Mononuclear cell (primary cell): Measurements from ENCODE around the gene TPR. TPM values are rescaled to one million over a fixed set of nuclear protein-coding genes. Genes with fewer than 3 reads are reported as not detected.
"Not testable (repeated sequence)": the region's sequence is repeated elsewhere in the genome, so short reads cannot be mapped to it uniquely, and the experiment has no call there.

Source experiments
- H3K27me3 ChIP-seq: 2 replicates; pipeline ENCODE4 v1.6.0; 2011; ENCODE audit warnings: low read length, control low read depth; ENCODE audit not compliant: insufficient read depth
- H3K4me1 ChIP-seq: 2 replicates; pipeline ENCODE4 v1.5.1; 2011; ENCODE audit warnings: mild to moderate bottlenecking, low read length, control low read depth; ENCODE audit not compliant: insufficient read depth
- H3K4me3 ChIP-seq: 2 replicates; pipeline ENCODE4 v1.5.1; 2011; ENCODE audit warnings: mild to moderate bottlenecking, low read length, moderate library complexity
- H3K9me3 ChIP-seq: 2 replicates; pipeline ENCODE4 v1.5.1; 2011; ENCODE audit warnings: low read depth, mild to moderate bottlenecking, control low read depth, low read length
- total RNA-seq: library from RNA; depleted of rRNA; stranded (reverse); fragments of >200 nt; gene quantifications from one replicate; pipeline ENCODE4 v1.2.3, GENCODE V29; 2012

Gene TPR
- total RNA-seq, 1 donor = 79.2 TPM

DNA sequence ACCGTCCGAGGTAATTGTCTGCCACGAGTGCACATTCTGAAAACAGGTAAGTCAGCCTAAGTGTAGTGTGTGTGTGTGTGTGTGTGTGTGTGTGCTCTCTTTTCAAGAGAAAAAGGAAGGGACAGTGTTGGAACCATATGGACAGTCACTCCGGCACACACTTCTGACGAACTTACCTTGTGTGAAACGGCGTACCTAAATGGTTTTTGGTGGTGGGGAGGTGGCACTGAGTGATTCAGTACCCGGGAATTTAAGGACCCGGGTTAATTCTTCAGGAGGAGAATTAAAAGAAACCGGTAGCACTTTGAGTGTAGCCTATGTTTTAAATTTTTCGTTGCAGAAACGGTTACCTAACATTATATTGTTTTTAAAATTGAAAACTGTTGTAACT lies 871 bp upstream of the TPR start:
- Histone ChIP-seq H3K4me3 (peak overlapping the region; percentile 99), H3K9me3 (no peaks in the 10 kb centered on the region), H3K4me1 (peaks cover 17% of the 10 kb centered on the region), H3K27me3 (no peaks in the 10 kb centered on the region)

DNA sequence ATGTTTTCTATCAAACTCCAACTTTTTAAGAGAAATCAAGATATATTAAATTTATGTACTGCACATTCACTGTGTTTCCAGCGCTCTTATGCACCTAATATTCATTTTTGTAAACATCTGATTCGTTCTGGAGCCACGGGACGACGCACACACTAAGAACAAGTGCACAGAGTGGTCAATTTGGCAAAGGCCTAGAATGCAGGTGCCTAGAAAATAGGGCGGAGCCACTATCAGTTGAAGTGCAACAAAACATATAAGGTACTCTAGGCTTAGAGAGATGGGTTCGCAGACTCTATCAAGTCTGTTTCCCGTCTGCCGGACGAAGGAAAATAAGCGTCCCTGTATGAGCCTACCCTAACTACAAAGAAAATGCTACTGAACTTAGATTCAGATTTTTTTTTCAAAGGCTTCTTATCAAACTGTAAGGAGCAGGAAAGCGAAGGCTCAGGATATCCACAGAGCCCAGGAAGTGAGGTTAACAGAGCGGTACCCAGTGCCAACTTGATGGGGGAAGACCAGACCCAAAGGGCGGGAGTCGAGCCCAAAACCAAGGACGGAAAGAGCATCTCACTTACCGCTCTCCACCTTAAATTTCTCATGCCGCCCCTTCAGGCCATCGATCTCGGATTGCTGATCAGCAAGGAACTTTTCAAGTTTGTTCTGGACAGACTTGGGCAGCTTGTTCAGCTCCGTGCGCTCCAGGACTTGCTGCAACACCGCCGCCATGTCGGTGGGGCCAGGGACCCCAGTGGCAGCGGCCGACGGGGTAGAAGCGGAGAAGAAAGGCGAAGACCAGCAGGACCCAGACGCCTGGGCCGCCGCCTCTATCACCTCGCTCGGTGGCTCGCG lies 526 bp downstream of the TPR start:
- H3K9me3 ChIP-seq = no peaks in the 10 kb centered on the region
- no peaks in the 10 kb centered on the region for H3K27me3 ChIP-seq
- peak overlapping the region; percentile 99 for H3K4me3 ChIP-seq
- peaks cover 17% of the 10 kb centered on the region for H3K4me1 ChIP-seq

DNA sequence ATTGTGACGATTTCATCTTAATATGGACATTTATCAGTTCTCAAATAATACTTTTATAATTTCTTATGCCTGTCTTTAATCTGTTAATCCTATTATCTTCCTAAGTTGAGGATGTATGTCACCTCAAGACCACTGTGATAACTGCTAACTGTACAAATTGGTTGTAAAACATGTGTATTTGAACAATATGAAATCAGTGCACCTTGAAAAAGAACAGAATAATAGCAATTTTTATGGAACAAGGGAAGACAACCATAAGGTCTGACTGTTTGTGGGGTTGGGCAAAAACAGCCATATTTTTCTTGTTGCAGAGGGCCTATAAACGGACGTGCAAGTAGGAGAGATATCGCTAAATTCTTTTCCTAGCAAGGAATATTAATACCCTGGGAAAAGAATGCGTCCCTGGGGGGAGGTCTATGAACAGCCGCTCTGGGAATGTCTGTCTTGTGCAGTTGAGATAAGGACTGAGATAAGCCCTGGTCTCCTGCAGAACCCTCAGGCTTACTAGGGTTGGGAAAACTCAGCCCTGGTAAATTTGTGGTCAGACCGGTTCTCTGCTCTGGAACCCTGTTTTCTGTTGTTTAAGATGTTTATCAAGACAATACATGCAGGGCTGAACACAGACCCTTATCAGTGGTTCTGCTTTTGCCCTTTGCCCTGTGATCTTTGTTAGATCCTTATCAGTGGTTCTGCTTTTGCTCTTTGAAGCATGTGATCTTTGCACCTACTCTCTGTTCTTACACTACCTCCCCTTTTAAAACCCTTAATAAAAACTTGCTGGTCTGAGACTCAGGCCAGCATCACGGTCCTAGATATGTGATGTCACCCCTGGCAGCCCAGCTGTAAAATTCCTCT lies 27.0 kb downstream of the TPR start:
- not testable (repeated sequence) for H3K4me1 ChIP-seq, H3K27me3 ChIP-seq, H3K9me3 ChIP-seq

DNA sequence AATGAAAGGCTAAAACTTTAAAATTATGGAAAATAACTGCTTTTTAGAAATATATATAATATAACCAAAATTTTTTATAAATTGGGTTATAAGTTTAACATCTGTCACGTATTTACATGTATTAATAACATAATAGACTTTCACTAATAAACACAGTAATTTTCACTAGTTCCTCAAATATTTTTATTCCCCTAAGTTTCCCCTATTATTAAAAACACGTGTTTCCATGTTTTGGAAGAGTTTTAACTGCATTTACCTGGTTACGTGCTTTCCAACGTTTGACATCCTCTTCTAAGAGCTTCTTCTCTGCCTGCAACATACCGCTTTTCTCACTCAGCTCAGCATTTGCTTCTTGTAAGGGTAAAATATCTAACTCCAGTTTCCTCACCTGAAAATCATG lies 34.3 kb downstream of the TPR start:
- H3K27me3 ChIP-seq = no peaks in the 10 kb centered on the region
- no peaks in the 10 kb centered on the region for H3K4me1 ChIP-seq
- H3K9me3 ChIP-seq = no peaks in the 10 kb centered on the region
- no peak overlapping the region for H3K4me3 ChIP-seq

More for the DNA sequence above, 27.0 kb downstream of the TPR start:
- H3K4me3 ChIP-seq = not testable (repeated sequence)

DNA sequence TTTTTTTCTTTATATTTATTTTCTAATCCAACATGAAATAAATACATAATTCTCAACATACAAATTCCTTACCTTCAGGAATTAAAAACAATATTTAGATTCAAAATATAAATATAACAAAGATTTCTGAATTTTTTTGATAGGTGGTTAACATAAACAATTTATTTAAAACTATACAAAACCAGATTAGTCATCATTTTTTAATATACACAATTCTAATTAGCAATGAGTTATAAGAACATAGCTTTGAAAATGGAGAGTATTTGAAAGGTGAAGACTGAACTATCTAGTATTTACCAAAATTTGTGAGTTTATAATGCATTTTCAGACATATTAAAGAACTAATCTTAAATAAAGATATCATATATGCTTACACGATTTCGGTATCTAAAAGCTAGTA lies 37.5 kb downstream of the TPR start:
- Histone ChIP-seq H3K27me3 (no peaks in the 10 kb centered on the region), H3K4me3 (no peak overlapping the region), H3K9me3 (no peaks in the 10 kb centered on the region), H3K4me1 (no peaks in the 10 kb centered on the region)

DNA sequence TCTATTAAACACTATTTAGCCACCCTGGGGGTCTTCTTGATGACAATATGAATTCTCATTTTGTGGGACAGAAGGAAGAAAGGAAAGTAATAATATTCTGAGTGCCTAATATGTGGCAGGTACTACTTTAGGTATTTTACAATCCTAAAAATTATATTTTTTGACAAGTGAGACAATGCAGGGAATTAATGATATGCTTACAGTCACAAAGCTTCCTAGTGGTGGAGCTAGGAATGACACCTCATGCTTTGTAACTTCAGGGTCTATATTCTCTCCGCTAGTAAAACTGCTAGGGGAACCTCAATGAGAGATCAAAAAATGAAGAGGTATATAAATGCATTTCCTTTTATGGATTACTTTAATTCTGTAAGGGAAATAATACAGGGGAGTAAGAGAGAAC lies 44.3 kb downstream of the TPR start:
- no peaks in the 10 kb centered on the region for H3K4me1 ChIP-seq
- no peaks in the 10 kb centered on the region for H3K9me3 ChIP-seq
- H3K27me3 ChIP-seq = no peaks in the 10 kb centered on the region
- H3K4me3 ChIP-seq = no peak overlapping the region

DNA sequence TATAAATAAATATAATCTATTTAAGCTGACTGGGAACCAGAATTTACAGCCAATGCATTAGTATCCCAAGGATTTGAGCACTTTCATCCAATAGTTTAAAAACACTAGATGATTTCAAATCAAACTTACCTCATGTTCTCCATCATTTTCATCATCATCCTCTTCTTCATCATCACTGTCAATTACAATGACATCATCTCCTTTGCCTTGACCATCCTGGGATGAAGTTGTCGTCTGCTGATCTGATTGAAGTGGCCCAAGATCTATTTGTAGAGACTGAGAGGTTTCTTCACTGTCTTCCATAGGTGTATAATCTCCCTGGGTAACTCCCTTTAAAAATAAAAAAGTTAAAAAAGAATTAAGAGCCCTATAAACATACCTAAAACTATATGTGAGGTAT lies 47.7 kb downstream of the TPR start:
- Histone ChIP-seq H3K4me3 (no peak overlapping the region), H3K4me1 (no peaks in the 10 kb centered on the region), H3K27me3 (no peaks in the 10 kb centered on the region), H3K9me3 (no peaks in the 10 kb centered on the region)

DNA sequence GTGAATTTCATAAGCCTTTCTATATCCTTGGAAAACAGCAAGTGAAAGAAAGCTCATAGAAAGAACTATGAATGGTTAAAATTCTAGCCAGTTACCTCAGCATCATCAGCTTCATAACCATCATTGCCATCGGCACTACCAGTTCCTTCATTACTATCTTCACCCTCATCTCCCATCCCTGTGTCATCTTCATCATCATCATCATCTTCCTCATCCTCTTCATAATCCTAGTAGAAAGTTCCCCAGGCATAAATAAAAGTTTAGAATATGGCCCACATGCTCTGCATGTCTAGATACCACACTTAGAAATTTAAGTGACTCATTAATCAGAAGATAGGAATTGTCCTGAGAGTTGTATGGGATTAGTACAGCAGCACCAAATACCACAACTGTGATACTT lies 49.0 kb downstream of the TPR start:
- H3K4me3 ChIP-seq = no peak overlapping the region
- no peaks in the 10 kb centered on the region for H3K4me1 ChIP-seq
- H3K9me3 ChIP-seq = no peaks in the 10 kb centered on the region
- no peaks in the 10 kb centered on the region for H3K27me3 ChIP-seq

DNA sequence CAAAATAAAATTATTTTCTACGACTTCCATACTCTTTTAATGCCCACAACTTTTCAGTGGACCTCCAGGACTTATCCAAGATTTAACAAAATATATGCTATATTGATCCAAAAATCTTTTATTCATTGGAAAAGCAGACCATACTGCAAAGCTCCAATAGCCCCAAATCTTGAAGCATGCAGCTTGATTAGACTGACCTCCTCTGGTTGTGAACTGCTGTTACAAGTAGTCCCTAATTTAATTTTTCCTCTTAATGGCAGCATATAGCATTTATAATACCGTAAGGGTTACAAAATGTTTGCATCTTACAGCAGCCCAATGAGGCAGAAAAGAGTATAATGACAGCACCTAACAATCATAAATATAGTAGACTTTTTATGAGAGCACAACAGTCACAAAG lies 49.8 kb downstream of the TPR start:
- Histone ChIP-seq H3K27me3 (no peaks in the 10 kb centered on the region), H3K4me3 (no peak overlapping the region), H3K4me1 (no peaks in the 10 kb centered on the region), H3K9me3 (no peaks in the 10 kb centered on the region)

DNA sequence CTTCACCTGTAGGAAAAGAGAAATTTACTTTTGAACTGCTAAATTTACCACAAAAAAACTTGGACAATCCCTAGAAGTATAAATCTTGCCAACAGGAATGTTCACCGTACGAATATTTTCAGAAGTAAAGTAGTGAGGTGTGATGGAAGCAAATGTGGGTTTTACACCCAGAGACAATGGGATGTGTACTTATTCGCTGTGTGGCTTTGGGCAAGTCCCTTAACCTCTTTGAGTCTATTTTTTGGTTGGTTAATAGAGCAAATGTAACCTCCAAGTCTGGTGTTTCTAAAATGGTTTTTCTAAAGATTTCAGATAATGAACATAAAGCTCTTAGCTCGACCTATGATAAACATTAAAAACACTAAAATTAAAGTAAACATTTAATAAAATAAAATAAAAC lies 51.2 kb downstream of the TPR start:
- H3K27me3 ChIP-seq = no peaks in the 10 kb centered on the region
- H3K4me3 ChIP-seq = no peak overlapping the region
- H3K4me1 ChIP-seq = no peaks in the 10 kb centered on the region
- H3K9me3 ChIP-seq = no peaks in the 10 kb centered on the region

DNA sequence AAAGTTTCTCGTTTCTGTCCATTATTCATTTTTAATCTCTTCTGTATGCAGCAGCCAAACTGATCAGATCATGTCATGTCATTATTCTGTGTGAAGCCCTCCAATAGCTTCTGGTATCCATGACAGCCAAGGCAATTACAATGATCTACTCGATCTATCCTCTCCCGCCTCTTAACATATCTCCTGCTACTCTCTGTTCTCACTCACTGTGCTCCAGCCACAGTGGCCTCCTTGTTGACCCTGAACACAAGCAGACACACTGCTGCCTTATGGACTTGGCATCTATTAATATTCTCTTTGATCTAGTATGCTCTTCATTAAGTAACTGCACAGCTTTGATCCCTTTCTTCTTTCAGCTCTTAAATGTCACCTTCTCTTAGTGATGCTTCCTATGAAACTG lies 59.5 kb downstream of the TPR start:
- Histone ChIP-seq H3K27me3 (no peaks in the 10 kb centered on the region), H3K4me1 (no peaks in the 10 kb centered on the region), H3K9me3 (no peaks in the 10 kb centered on the region), H3K4me3 (no peak overlapping the region)

DNA sequence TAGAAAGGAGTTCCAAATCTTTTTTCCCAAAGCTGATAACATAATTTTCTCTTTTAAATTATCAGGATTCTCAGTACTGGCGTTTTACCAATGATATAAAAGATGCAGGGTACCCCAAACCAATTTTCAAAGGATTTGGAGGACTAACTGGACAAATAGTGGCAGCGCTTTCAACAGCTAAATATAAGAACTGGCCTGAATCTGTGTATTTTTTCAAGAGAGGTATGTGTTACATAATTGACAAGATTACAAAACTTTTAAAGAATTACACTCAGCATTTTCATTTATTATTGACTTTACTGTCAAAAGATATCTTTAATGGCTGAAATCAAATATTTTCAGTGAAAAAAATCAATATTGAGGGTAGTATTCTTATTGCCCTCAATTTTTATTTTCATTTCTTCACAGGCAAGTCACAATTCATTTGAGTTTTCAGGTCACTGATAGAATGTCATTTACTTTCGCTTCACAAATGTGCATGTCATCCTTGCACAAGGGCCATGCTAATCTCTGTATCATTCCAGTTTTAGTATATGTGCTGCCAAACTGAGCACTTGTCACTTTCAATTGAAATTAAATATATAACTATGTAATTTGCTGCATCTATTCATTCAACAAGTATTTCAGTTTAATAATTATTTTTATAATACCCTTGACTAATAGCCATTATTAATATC lies 63.5 kb downstream of the TPR start:
- Histone ChIP-seq H3K9me3 (no peaks in the 10 kb centered on the region), H3K4me1 (peaks cover 6% of the 10 kb centered on the region), H3K27me3 (no peaks in the 10 kb centered on the region), H3K4me3 (no peak overlapping the region)

DNA sequence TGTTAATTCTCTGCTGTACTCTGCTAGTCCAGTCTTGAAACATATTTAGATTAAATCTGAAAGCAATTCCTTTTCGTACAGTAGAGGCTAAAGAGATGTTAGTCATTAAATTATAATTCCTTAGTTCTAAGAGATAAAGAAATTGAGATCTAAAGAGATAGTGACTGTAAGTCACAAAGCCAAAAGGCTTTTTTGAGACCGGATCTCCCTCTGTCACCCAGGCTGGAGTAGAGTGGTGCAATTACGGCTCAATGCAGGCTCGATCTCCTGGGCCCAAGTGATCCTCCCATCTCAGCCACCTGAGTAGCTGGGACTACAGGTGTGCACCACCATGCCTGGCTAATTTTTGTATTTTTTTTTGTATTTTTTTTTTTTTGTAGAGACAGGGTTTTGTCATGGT lies 64.7 kb downstream of the TPR start:
- no peaks in the 10 kb centered on the region for H3K27me3 ChIP-seq
- peaks cover 10% of the 10 kb centered on the region for H3K4me1 ChIP-seq
- H3K4me3 ChIP-seq = no peak overlapping the region
- no peaks in the 10 kb centered on the region for H3K9me3 ChIP-seq

DNA sequence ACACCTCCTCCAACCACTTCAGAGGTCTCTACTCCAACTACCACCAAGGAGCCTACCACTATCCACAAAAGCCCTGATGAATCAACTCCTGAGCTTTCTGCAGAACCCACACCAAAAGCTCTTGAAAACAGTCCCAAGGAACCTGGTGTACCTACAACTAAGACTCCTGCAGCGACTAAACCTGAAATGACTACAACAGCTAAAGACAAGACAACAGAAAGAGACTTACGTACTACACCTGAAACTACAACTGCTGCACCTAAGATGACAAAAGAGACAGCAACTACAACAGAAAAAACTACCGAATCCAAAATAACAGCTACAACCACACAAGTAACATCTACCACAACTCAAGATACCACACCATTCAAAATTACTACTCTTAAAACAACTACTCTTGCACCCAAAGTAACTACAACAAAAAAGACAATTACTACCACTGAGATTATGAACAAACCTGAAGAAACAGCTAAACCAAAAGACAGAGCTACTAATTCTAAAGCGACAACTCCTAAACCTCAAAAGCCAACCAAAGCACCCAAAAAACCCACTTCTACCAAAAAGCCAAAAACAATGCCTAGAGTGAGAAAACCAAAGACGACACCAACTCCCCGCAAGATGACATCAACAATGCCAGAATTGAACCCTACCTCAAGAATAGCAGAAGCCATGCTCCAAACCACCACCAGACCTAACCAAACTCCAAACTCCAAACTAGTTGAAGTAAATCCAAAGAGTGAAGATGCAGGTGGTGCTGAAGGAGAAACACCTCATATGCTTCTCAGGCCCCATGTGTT lies 66.6 kb downstream of the TPR start:
- H3K9me3 ChIP-seq = no peaks in the 10 kb centered on the region
- H3K4me3 ChIP-seq = no peak overlapping the region
- H3K4me1 ChIP-seq = peaks cover 10% of the 10 kb centered on the region
- H3K27me3 ChIP-seq = no peaks in the 10 kb centered on the region
